ENCODE results near the gene CD300E. TPM values are rescaled to one million over a fixed set of nuclear protein-coding genes. Genes with fewer than 3 reads are reported as not detected.

CD300E gene
- total RNA-seq, 1 experiment from 2014 or later = not detected

DNA sequence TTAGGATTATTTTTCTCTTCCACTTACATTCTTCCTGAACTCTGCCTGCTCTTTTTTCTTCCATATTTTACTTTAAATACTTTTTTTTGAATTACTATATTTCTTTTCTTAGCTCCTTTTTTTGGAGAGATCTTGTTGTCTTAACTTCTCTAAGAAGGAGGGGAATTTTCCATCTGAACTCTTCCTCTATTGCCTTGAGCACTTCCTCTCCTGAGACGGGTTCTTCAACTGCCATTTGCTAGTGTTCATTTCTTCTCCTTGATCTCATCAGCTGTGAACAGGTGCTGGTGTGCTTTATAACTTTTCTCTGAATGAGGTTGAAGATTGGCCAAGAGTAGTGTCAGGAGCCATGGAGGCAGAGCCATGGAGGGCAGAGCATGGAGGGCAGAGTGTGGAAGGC, 16.3 kb downstream of the CD300E start:
- Mint-ChIP-seq H3K4me3 (ENCODE audit: low read depth, unreplicated experiment) (no peak overlapping the region), H3K27me3 (ENCODE audit: unreplicated experiment) (peaks cover 19% of the 10 kb centered on the region), H3K9me3 (ENCODE audit: low read depth, unreplicated experiment) (no peaks in the 10 kb centered on the region), H3K27ac (ENCODE audit: unreplicated experiment) (no peak overlapping the region), H3K36me3 (ENCODE audit: insufficient read depth, unreplicated experiment) (no peaks in the 10 kb centered on the region), H3K4me1 (ENCODE audit: low read depth, unreplicated experiment) (no peaks in the 10 kb centered on the region)
- DNase-seq = no peak
- intact Hi-C loops (cut with micrococcal nuclease; ENCODE audit: unreplicated experiment) = no loop called here
- no TSS peak for BruUV-seq (replicated peaks)
- CTCF ChIA-PET = no interaction called here
- TF ChIP-seq, protein P1, sequence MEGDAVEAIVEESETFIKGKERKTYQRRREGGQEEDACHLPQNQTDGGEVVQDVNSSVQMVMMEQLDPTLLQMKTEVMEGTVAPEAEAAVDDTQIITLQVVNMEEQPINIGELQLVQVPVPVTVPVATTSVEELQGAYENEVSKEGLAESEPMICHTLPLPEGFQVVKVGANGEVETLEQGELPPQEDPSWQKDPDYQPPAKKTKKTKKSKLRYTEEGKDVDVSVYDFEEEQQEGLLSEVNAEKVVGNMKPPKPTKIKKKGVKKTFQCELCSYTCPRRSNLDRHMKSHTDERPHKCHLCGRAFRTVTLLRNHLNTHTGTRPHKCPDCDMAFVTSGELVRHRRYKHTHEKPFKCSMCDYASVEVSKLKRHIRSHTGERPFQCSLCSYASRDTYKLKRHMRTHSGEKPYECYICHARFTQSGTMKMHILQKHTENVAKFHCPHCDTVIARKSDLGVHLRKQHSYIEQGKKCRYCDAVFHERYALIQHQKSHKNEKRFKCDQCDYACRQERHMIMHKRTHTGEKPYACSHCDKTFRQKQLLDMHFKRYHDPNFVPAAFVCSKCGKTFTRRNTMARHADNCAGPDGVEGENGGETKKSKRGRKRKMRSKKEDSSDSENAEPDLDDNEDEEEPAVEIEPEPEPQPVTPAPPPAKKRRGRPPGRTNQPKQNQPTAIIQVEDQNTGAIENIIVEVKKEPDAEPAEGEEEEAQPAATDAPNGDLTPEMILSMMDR (IDR thresholded peaks at IDR 0.05; ENCODE audit: unreplicated experiment) = no peak

DNA sequence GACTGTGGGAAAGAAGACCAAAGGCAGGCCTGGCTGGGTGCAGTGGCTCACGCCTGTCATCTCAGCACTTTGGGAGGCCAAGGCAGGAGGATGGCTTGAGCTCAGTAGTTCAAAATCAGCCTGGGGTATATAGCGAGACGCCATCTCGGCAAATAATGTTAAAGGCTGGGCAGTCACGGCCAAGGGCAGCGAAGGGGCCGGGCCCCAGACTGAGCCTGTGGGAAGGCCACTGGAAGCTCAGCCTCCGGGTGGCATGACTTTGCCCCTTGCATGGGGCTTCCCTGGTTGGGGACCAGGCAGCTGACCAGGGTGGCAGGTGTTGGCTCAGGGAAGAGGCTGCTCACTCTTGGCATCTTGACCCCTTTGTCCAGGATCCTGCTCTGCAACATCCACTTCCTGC, 17.5 kb downstream of the CD300E start:
- Mint-ChIP-seq H3K4me3 (ENCODE audit: low read depth, unreplicated experiment) (no peak overlapping the region), H3K27ac (ENCODE audit: unreplicated experiment) (no peak overlapping the region), H3K27me3 (ENCODE audit: unreplicated experiment) (peaks cover 30% of the 10 kb centered on the region), H3K4me1 (ENCODE audit: low read depth, unreplicated experiment) (no peaks in the 10 kb centered on the region), H3K36me3 (ENCODE audit: insufficient read depth, unreplicated experiment) (no peaks in the 10 kb centered on the region), H3K9me3 (ENCODE audit: low read depth, unreplicated experiment) (no peaks in the 10 kb centered on the region)
- BruUV-seq (replicated peaks) = no TSS peak
- no peak for DNase-seq
- CTCF ChIA-PET = no interaction called here
- intact Hi-C loops (cut with micrococcal nuclease; ENCODE audit: unreplicated experiment) = no loop called here
- TF ChIP-seq, protein P1 (IDR thresholded peaks at IDR 0.05; ENCODE audit: unreplicated experiment) = no peak

DNA sequence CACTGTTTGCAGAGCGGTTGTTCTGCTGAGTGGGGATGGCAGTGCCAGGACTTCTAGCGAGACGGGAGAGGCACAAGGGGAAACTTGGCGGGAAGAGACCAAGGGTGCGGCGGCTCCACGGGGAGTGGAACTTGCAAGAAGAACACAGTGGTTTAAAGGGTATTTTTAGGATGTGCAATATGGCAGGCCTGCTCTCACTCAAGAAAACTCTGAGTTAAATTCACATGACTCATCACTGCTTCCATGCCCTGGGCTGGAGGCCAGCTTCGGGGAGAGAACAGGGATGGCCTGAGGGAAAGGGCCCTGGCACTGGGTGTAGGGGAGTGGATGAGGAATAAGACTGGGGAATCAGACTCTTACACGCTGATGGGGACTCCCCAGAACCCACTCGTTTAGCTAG, 18.2 kb downstream of the CD300E start:
- intact Hi-C loops (cut with micrococcal nuclease; ENCODE audit: unreplicated experiment) = no loop called here
- no peaks in the 10 kb centered on the region for H3K9me3 Mint-ChIP-seq (ENCODE audit: low read depth, unreplicated experiment)
- CTCF ChIA-PET = no interaction called here
- TF ChIP-seq, protein P1 (IDR thresholded peaks at IDR 0.05; ENCODE audit: unreplicated experiment) = no peak
- no peak overlapping the region for H3K27ac Mint-ChIP-seq (ENCODE audit: unreplicated experiment)
- no peaks in the 10 kb centered on the region for H3K4me1 Mint-ChIP-seq (ENCODE audit: low read depth, unreplicated experiment)
- no peaks in the 10 kb centered on the region for H3K36me3 Mint-ChIP-seq (ENCODE audit: insufficient read depth, unreplicated experiment)
- BruUV-seq (replicated peaks) = no TSS peak
- no peak for DNase-seq
- H3K27me3 Mint-ChIP-seq (ENCODE audit: unreplicated experiment) = peaks cover 37% of the 10 kb centered on the region
- no peak overlapping the region for H3K4me3 Mint-ChIP-seq (ENCODE audit: low read depth, unreplicated experiment)

DNA sequence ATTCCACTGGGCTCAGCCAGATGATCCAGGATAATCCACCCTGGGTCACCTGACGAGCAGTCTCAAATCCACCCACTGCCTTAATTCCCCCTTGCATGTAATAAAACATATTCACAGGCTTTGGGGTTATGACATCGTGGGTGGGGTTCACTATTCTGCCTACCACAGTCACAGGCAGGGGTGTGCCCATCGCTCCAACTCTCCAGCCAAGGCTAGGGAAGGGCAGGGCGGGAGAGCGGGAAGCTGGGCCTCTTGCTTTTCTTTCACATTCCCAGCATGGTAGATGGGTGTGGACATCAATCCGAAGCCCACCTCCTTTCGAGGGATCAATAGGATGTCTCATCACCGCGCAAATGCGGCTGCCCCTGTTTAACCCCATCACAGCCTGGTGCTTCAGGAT, 18.8 kb downstream of the CD300E start:
- no peak overlapping the region for H3K27ac Mint-ChIP-seq (ENCODE audit: unreplicated experiment)
- H3K4me3 Mint-ChIP-seq (ENCODE audit: low read depth, unreplicated experiment) = no peak overlapping the region
- intact Hi-C loops (cut with micrococcal nuclease; ENCODE audit: unreplicated experiment) = no loop called here
- BruUV-seq (replicated peaks) = no TSS peak
- no peaks in the 10 kb centered on the region for H3K36me3 Mint-ChIP-seq (ENCODE audit: insufficient read depth, unreplicated experiment)
- no peak for DNase-seq
- CTCF ChIA-PET = no interaction called here
- H3K27me3 Mint-ChIP-seq (ENCODE audit: unreplicated experiment) = peaks cover 43% of the 10 kb centered on the region
- TF ChIP-seq, protein P1 (IDR thresholded peaks at IDR 0.05; ENCODE audit: unreplicated experiment) = no peak
- no peaks in the 10 kb centered on the region for H3K4me1 Mint-ChIP-seq (ENCODE audit: low read depth, unreplicated experiment)
- H3K9me3 Mint-ChIP-seq (ENCODE audit: low read depth, unreplicated experiment) = no peaks in the 10 kb centered on the region

DNA sequence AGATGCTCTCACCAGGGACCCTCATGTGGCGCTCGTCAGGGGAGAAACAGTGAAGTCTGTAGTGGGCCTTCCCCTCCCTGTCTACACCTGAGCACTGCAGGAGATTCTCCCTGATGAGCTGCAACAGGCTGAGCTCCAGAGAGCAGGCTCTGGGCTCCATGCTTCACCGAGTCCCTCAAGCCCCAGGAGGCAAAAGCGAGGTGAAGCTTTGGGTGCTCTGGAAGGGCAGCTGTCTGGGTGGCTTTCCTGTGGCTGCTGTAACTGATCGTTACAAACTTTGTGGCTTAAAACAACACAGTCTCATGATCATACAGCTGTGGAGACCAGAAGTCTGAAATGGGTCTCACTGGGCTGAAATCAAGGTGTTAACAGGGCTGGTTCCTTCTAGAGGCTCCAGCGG, 19.3 kb downstream of the CD300E start:
- CTCF ChIA-PET = no interaction called here
- H3K36me3 Mint-ChIP-seq (ENCODE audit: insufficient read depth, unreplicated experiment) = no peaks in the 10 kb centered on the region
- intact Hi-C loops (cut with micrococcal nuclease; ENCODE audit: unreplicated experiment) = no loop called here
- peaks cover 49% of the 10 kb centered on the region for H3K27me3 Mint-ChIP-seq (ENCODE audit: unreplicated experiment)
- no peak for DNase-seq
- BruUV-seq (replicated peaks) = no TSS peak
- H3K4me1 Mint-ChIP-seq (ENCODE audit: low read depth, unreplicated experiment) = no peaks in the 10 kb centered on the region
- no peaks in the 10 kb centered on the region for H3K9me3 Mint-ChIP-seq (ENCODE audit: low read depth, unreplicated experiment)
- H3K4me3 Mint-ChIP-seq (ENCODE audit: low read depth, unreplicated experiment) = no peak overlapping the region
- TF ChIP-seq, protein P1 (IDR thresholded peaks at IDR 0.05; ENCODE audit: unreplicated experiment) = no peak
- H3K27ac Mint-ChIP-seq (ENCODE audit: unreplicated experiment) = no peak overlapping the region
